ENCODE measurements around the gene ERCC3.

GRCh38 chr2:127278959-127279358, 15.0 kb downstream of the ERCC3 start:
- TF ChIP-seq CTCF (CRISPR knock-in tag; IDR thresholded peaks at IDR 0.05) (no peak), ZNF614 (CRISPR knock-in tag; IDR thresholded peaks at IDR 0.05; ENCODE audit: borderline replicate concordance) (no peak)
